B cell (primary cell): ENCODE measurements around the gene SEPTIN3. TPM values are rescaled to one million over a fixed set of nuclear protein-coding genes. Genes with fewer than 3 reads are reported as not detected.

Source experiments
- ATAC-seq: fragments of 200-7000 bp; cut with Tn5 transposase; one replicate; pipeline ENCODE4 v1.10.0; 2021; ENCODE audit warnings: low read depth, mild to moderate bottlenecking, moderate number of reproducible peaks, moderate library complexity
- CTCF ChIA-PET: fragments of 350-600 bp; sonication (Branson Sonifier 250); formaldehyde crosslinking; loops from one replicate; lab custom pipeline; 2021; ENCODE audit warnings: antibody characterized with exemption, inconsistent platforms; lab: Charles Lee
- POLR2A ChIA-PET: fragments of 350-600 bp; sonication (Branson Sonifier 250); formaldehyde crosslinking; loops from one replicate; lab custom pipeline; 2021; ENCODE audit warnings: antibody characterized with exemption; lab: Charles Lee
- DNase-seq: peaks from one replicate; pipeline ENCODE4 v3.0.0; 2013
- H2AFZ ChIP-seq: 2 replicates; pipeline ENCODE4 v1.6.1; 2012; ENCODE audit warnings: mild to moderate bottlenecking, low read depth, low read length; ENCODE audit not compliant: insufficient read depth, poor library complexity, severe bottlenecking
- H3K27ac ChIP-seq, 2 donors: 1 replicate in 1 of 2; 2 replicates in 1 of 2; pipeline ENCODE4 v1.5.1; 2012 to 2013; ENCODE audit warnings: low read length in 2 of 2, mild to moderate bottlenecking in 2 of 2, moderate library complexity in 1 of 2
- H3K27me3 ChIP-seq, 4 experiments: fragments of 200-600 bp in 1 of 4; sonication (generic) in 1 of 4; replicated peaks in 1 of 4; 1 replicate in 2 of 4; 2 replicates in 2 of 4; pipeline versions ENCODE4 v1.6.1 to v1.7.0; 2013 to 2016; ENCODE audit warnings: low read length in 3 of 4, mild to moderate bottlenecking in 2 of 4, mixed read lengths in 1 of 4, moderate library complexity in 1 of 4; ENCODE audit not compliant: insufficient read depth in 4 of 4, control insufficient read depth in 3 of 4; ENCODE audit errors: control extremely low read depth in 1 of 4
- H3K36me3 ChIP-seq, 2 experiments: replicated peaks in 1 of 2; 1 replicate in 1 of 2; 2 replicates in 1 of 2; pipeline versions ENCODE4 v1.6.1 to v1.7.1; 2013; ENCODE audit warnings: low read length in 1 of 2; ENCODE audit not compliant: insufficient read depth in 2 of 2, control insufficient read depth in 1 of 2; ENCODE audit errors: control extremely low read depth in 1 of 2, extremely low read depth in 1 of 2
- H3K4me1 ChIP-seq, 2 donors: fragments of 200-600 bp in 1 of 2; sonication (generic) in 1 of 2; 1 replicate in 1 of 2; 2 replicates in 1 of 2; pipeline versions ENCODE4 v1.5.1 to v1.6.1; 2013 to 2017; ENCODE audit warnings: low read length in 2 of 2; ENCODE audit not compliant: control insufficient read depth in 2 of 2, insufficient read depth in 2 of 2
- H3K4me2 ChIP-seq: replicated peaks from 2 replicates; pipeline ENCODE3; 2012; ENCODE audit warnings: mild to moderate bottlenecking, low read depth, low read length; ENCODE audit not compliant: poor library complexity, severe bottlenecking
- H3K4me3 ChIP-seq, 5 experiments: fragments of 200-600 bp in 1 of 5; sonication (generic) in 1 of 5; 1 replicate in 3 of 5; 2 replicates in 2 of 5; pipeline versions ENCODE4 v1.5.1 to v1.7.0; 2011 to 2016; ENCODE audit warnings: low read length in 4 of 5, mild to moderate bottlenecking in 4 of 5, low read depth in 2 of 5, control low read depth in 1 of 5, moderate library complexity in 1 of 5; ENCODE audit not compliant: insufficient read depth in 1 of 5; ENCODE audit errors: control extremely low read depth in 1 of 5, extremely low read depth in 1 of 5
- H3K79me2 ChIP-seq: fragments of 200-600 bp; sonication (generic); one replicate; pipeline ENCODE4 v1.6.0; 2016; ENCODE audit warnings: low read length; ENCODE audit not compliant: control insufficient read depth, insufficient read depth
- H3K9ac ChIP-seq: fragments of 200-600 bp; sonication (generic); 2 replicates; pipeline ENCODE4 v1.6.1; 2017; ENCODE audit warnings: mild to moderate bottlenecking, low read length, moderate library complexity
- H3K9me3 ChIP-seq, 3 donors: one replicate each; pipeline versions ENCODE4 v1.6.1 to v1.7.1; 2013; ENCODE audit warnings: low read length in 2 of 3; ENCODE audit not compliant: control insufficient read depth in 2 of 3, insufficient read depth in 1 of 3; ENCODE audit errors: control extremely low read depth in 1 of 3
- H4K20me1 ChIP-seq: 2 replicates; pipeline ENCODE4 v1.6.0; 2012; ENCODE audit warnings: mild to moderate bottlenecking, low read length; ENCODE audit not compliant: insufficient read depth, control insufficient read depth, poor library complexity, severe bottlenecking
- H3K27ac Mint-ChIP-seq: one replicate; pipeline ENCODE4 v1.8.0; 2021; ENCODE audit warnings: mixed read lengths
- H3K27me3 Mint-ChIP-seq: one replicate; pipeline ENCODE4 v1.8.0; 2021; ENCODE audit warnings: mixed read lengths
- H3K4me1 Mint-ChIP-seq: one replicate; pipeline ENCODE4 v1.8.0; 2021; ENCODE audit warnings: mixed read lengths
- H3K4me3 Mint-ChIP-seq: one replicate; pipeline ENCODE4 v1.8.0; 2021; ENCODE audit warnings: mixed read lengths
- H3K9me3 Mint-ChIP-seq: one replicate; pipeline ENCODE4 v1.8.0; 2022; ENCODE audit warnings: mixed read lengths; ENCODE audit not compliant: insufficient read depth
- CTCF ChIP-seq: fragments of 200-600 bp; IDR thresholded peaks from one replicate; pipeline ENCODE4 v1.8.0; 2022; ENCODE audit warnings: antibody characterized with exemption, mild to moderate bottlenecking
- EZH2 ChIP-seq: IDR thresholded peaks from 2 replicates; pipeline ENCODE4 v1.6.1; 2012; ENCODE audit warnings: borderline replicate concordance, low read depth, mild to moderate bottlenecking, moderate library complexity, low read length; ENCODE audit not compliant: insufficient read depth, poor library complexity, severe bottlenecking
- WGBS: methylation state at CpG from one replicate; pipeline ENCODE4 v1.1.5; 2013; ENCODE audit warnings: missing lambda C conversion rate; ENCODE audit not compliant: insufficient coverage; 5-methylcytosine and 5-hydroxymethylcytosine counted together
- intact Hi-C: fragments of 100-400 bp; cut with micrococcal nuclease; formaldehyde crosslinking; loops from one replicate; pipeline ENCODE4 v1.10.0; 2022
- polyA plus RNA-seq: library from polyadenylated mRNA; depleted of rRNA; stranded (reverse); fragments of >200 nt; gene quantifications from 2 replicates; pipeline ENCODE4 v1.2.3, GENCODE V29; 2012
- total RNA-seq, 2 donors: library from RNA; stranded (reverse); fragments of 120-200 nt in 1 of 2; gene quantifications; 1 replicate in 1 of 2; 2 replicates in 1 of 2; pipeline versions ENCODE4 v1.2.3 to v1.2.4, GENCODE V29; 2013 to 2022

Gene SEPTIN3
- total and polyA plus RNA-seq, 2 donors (not counting 1 experiment from before 2014, with no cell fraction given) = 0.06 to 0.39 TPM

GRCh38 chr22:41996826-41997225 lies 27.6 kb downstream of the SEPTIN3 start:
- no peak for ATAC-seq
- H3K36me3 ChIP-seq = no peaks in the 10 kb centered on the region
- no peak overlapping the region for H2AFZ ChIP-seq
- H3K9me3 ChIP-seq = peaks cover 0 to 9% (median 0%) of the 10 kb centered on the region in 3 donors
- CTCF ChIA-PET = no interaction called here
- Mint-ChIP-seq H3K4me3 (no peak overlapping the region), H3K4me1 (peaks cover 25% of the 10 kb centered on the region), H3K27me3 (peaks cover 7% of the 10 kb centered on the region), H3K9me3 (no peaks in the 10 kb centered on the region), H3K27ac (no peak overlapping the region)
- no peaks in the 10 kb centered on the region for H3K79me2 ChIP-seq
- no peak overlapping the region for H3K9ac ChIP-seq
- H3K4me1 ChIP-seq = peaks cover 15 to 23% of the 10 kb centered on the region in 2 donors
- no peak overlapping the region for H3K4me3 ChIP-seq
- H3K27me3 ChIP-seq = peaks cover 0 to 10% (median 3%) of the 10 kb centered on the region in 4 experiments
- TF ChIP-seq EZH2 (no peak), CTCF (no peak)
- intact Hi-C loops = no loop called here
- POLR2A ChIA-PET = interaction anchor here (0.6 kb wide), 1 partner anchor 778 kb away, joined by 4 read pairs; no protein-coding TSS in a partner anchor
- WGBS = 88% methylated on average over 5 of the region's 5 CpGs
- H3K4me2 ChIP-seq = no peak overlapping the region
- no peak overlapping the region for H3K27ac ChIP-seq
- no peak for DNase-seq
- no peaks in the 10 kb centered on the region for H4K20me1 ChIP-seq
